Activated naive CD8-positive, alpha-beta T cell treated with anti-CD3 and anti-CD28 coated beads for 36 hours (primary cell): Measurements from ENCODE around the gene TP63. TPM values are rescaled to one million over a fixed set of nuclear protein-coding genes. Genes with fewer than 3 reads are reported as not detected.
"Not testable (repeated sequence)": the region's sequence is repeated elsewhere in the genome, so short reads cannot be mapped to it uniquely, and the experiment has no call there.

Experiments
- DNase-seq: peaks from one replicate; pipeline ENCODE4 v3.0.0; 2021
- H3K27ac Mint-ChIP-seq: one replicate; pipeline ENCODE4 v1.8.0; 2022; ENCODE audit warnings: mild to moderate bottlenecking, moderate library complexity, mixed read lengths
- H3K27me3 Mint-ChIP-seq: one replicate; pipeline ENCODE4 v1.8.0; 2022; ENCODE audit warnings: mild to moderate bottlenecking, mixed read lengths
- H3K36me3 Mint-ChIP-seq: one replicate; pipeline ENCODE4 v1.8.0; 2021; ENCODE audit warnings: mild to moderate bottlenecking, mixed read lengths
- H3K4me1 Mint-ChIP-seq: one replicate; pipeline ENCODE4 v1.8.0; 2021; ENCODE audit warnings: mixed read lengths
- H3K4me3 Mint-ChIP-seq: one replicate; pipeline ENCODE4 v1.8.0; 2022; ENCODE audit warnings: mild to moderate bottlenecking, moderate library complexity, mixed read lengths
- H3K9me3 Mint-ChIP-seq: one replicate; pipeline ENCODE4 v1.8.0; 2022; ENCODE audit warnings: mixed read lengths
- total RNA-seq, 2 experiments: library from RNA; stranded (reverse); gene quantifications; one replicate each; pipeline ENCODE4 v1.2.3, GENCODE V29; 2021

The TP63 gene
- total RNA-seq, 2 experiments from 2014 or later: not detected

DNA sequence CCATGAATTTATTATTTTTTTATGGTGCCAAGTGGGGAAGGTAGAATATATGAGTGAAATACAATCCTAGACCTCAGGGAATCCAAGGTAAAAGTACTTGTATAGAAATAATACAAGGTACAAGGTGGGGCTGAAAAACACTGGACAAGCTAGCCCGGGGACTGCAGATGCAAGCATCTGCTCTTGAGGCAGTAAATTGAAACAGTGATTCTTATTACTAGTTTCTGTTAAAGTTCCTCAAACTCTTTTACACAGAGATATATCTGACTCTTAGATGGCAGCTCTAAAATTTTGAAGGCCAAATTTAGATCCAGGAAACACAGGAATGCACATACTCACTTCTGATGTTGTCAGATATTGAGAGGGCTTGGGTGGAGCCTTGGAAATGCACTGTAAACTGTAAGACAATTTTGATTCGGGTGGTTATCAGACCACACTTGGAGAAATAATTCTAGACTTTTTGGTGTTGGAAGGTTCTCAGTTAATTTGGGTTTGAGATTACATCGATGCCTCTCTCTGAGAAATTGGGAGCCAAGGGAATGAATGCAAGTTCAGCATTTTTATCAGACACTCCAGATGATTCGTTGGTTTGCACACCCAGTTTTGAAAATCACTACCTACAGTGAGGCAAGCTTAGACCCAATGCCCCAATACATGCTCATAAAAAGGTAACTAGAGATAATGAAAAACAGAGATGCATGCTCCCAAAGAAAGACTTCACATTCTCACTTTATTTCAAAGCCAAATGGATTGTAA is 7.3 kb downstream of the TP63 start:
- no peak overlapping the region for H3K4me3 Mint-ChIP-seq
- no peak overlapping the region for H3K27ac Mint-ChIP-seq
- no peaks in the 10 kb centered on the region for H3K36me3 Mint-ChIP-seq
- DNase-seq: no peak
- no peaks in the 10 kb centered on the region for H3K27me3 Mint-ChIP-seq
- no peaks in the 10 kb centered on the region for H3K4me1 Mint-ChIP-seq
- H3K9me3 Mint-ChIP-seq: no peaks in the 10 kb centered on the region

DNA sequence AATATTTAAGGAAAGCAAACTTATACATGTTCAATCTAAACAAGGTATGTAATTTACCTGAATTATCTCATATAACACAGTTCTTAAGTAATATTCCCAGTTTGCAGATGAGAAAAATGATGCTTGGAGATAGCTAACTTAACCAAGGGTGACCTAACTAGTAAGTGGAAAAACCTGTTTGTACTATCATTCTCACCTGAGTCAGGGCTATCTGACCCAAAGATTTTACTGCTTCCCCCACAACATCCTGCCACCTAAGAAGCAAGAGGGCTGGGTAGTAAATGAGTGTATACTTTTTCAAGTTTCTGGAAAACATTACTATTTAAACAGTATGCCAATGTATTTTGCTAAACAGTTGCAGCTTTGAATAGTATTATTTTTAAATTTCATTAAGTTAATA is 10.6 kb downstream of the TP63 start:
- Mint-ChIP-seq H3K27me3 (no peaks in the 10 kb centered on the region), H3K9me3 (no peaks in the 10 kb centered on the region), H3K36me3 (no peaks in the 10 kb centered on the region), H3K27ac (no peak overlapping the region), H3K4me1 (no peaks in the 10 kb centered on the region), H3K4me3 (no peak overlapping the region)
- no peak for DNase-seq

DNA sequence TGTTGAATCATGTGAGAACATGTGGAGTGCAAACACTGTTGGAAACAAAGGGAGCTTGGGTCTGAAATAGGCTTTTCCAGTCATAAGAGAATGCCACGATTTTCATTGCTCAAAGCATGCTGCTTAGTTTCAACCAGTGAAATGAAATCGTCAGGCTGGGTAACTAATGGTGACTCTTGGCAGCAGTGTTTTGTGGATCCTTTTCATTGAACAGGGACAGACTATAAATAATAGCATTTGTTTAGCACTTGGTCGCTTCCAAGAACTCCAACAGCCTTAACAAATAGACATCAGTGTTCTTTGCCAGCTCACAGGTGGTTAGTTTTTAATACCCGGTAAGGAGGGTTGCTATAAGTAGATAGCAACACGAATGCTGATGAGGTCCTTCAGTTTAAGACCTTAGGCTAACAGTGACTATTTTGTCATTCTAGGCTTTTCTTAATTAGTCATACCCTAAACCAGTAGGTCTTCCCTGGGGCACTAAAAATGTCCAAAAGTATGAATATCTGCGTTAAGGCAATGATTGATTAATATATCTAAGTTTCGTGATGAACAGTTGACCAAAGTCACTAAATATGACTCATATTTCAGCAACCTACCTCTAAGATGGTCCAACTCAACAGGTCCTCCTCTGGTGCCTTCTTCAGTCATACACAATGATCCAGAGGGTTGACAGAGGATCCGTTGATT is 15.8 kb downstream of the TP63 start:
- no peaks in the 10 kb centered on the region for H3K27me3 Mint-ChIP-seq
- no peaks in the 10 kb centered on the region for H3K4me1 Mint-ChIP-seq
- H3K36me3 Mint-ChIP-seq: no peaks in the 10 kb centered on the region

DNA sequence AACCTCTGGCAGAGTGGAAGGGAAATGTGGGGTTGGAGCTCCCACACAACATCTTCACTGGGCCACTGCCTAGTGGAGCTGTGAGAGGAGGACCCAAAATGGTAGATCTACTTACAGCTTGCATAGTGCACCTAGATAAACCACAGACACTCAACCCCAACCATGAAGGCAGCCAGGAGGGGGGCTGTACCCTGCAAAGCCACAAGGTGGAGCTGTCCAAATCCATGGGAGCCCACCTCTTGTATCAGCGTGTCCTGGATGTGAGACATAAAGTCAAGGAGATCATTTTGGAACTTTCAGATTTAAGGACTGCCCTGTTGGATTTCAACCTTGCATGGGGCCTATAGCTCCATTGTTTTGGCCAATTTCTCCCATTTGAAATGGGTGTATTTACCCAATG is 20.9 kb downstream of the TP63 start:
- no peak for DNase-seq
- H3K36me3 Mint-ChIP-seq: no peaks in the 10 kb centered on the region
- H3K27ac Mint-ChIP-seq: no peak overlapping the region
- no peaks in the 10 kb centered on the region for H3K4me1 Mint-ChIP-seq
- no peaks in the 10 kb centered on the region for H3K27me3 Mint-ChIP-seq
- peaks cover 15% of the 10 kb centered on the region for H3K9me3 Mint-ChIP-seq
- no peak overlapping the region for H3K4me3 Mint-ChIP-seq

More for the DNA sequence above, 15.8 kb downstream of the TP63 start:
- Mint-ChIP-seq H3K27ac (no peak overlapping the region), H3K4me3 (no peak overlapping the region), H3K9me3 (no peaks in the 10 kb centered on the region)
- DNase-seq: no peak

DNA sequence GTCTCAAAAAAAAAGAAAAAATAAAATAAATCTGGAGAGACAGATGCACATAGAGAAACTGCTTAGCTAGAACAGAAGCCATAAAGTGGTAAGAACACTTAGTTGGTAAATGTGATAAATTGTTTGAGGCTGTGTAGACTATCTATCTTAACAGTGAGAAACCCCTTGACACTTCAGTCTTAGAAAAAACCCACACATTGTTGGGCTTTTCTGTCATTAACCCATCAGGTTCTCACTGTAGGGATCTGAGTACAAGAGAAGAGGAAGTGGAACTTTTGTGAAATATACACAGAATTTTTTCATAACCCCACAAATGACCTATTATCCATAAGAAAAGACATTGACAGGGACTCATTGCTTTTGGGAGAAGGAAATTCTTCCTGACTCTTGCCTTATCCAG is 24.4 kb downstream of the TP63 start:
- no peak for DNase-seq
- Mint-ChIP-seq H3K9me3 (peaks cover 15% of the 10 kb centered on the region), H3K4me1 (no peaks in the 10 kb centered on the region), H3K4me3 (no peak overlapping the region), H3K27ac (no peak overlapping the region), H3K27me3 (no peaks in the 10 kb centered on the region), H3K36me3 (no peaks in the 10 kb centered on the region)

DNA sequence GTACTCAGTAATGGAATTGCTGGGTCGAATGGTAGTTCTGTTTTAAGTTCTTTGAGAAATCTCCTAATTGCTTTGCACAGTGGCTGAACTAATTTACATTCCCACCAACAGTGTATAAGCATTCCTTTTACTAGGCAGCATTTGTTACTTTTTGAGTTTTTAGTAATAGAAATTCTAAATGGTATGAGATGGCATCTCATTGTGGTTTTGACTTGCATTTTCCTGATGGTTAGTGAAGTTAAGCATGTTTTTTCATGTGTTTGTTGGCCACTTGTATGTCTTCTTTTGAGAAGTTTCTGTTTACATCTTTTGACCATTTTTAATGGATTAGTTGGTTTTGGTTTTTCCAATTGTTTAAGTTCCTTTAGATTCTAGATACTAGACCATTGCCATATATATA is 28.4 kb downstream of the TP63 start:
- H3K36me3 Mint-ChIP-seq: no peaks in the 10 kb centered on the region
- H3K4me3 Mint-ChIP-seq: no peak overlapping the region
- no peak for DNase-seq
- no peaks in the 10 kb centered on the region for H3K27me3 Mint-ChIP-seq
- H3K9me3 Mint-ChIP-seq: peaks cover 15% of the 10 kb centered on the region
- H3K4me1 Mint-ChIP-seq: no peaks in the 10 kb centered on the region
- H3K27ac Mint-ChIP-seq: no peak overlapping the region

DNA sequence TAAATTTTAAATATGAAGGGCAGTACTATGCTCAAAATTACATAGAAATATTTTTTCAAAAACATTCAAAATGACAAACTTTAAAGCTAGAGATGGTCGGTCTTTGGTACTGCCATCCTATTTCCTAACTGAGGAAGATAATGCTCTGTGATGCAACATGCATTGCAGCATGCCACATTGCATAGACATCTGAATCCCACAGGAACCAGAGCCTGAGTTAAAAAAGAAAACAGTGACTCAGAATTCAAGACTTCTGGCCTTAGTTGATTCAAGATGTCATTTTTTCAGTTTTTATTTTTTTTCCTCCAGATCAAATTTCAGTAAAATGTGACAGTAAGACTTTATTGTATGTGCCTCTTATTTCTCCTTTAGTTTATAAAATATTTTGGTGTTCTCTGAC is 33.1 kb downstream of the TP63 start:
- no peak for DNase-seq
- H3K27me3 Mint-ChIP-seq: no peaks in the 10 kb centered on the region
- H3K4me3 Mint-ChIP-seq: no peak overlapping the region
- H3K27ac Mint-ChIP-seq: no peak overlapping the region
- no peaks in the 10 kb centered on the region for H3K4me1 Mint-ChIP-seq
- no peaks in the 10 kb centered on the region for H3K36me3 Mint-ChIP-seq
- no peaks in the 10 kb centered on the region for H3K9me3 Mint-ChIP-seq

DNA sequence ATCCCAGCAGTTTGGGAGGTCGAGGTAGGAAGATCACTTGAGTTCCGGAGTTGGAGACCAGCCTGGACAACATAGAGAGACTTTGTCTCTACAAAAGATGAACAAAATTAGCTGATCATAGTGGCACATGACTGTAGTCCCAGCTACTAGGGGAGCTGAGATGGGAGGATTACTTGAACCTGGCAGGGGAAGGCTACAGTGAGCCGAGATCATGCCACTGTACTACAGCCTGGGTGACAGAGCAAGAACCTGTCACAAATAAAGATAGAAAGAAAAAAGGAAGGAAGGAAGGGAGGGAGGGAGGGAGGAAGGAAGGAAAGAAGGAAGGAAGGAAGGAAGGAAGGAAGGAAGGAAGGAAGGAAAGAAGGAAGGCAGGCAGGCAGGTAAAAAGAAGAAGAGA is 41.2 kb downstream of the TP63 start:
- not testable (repeated sequence) for H3K4me1 Mint-ChIP-seq, DNase-seq, H3K4me3 Mint-ChIP-seq, H3K9me3 Mint-ChIP-seq, H3K27ac Mint-ChIP-seq, H3K27me3 Mint-ChIP-seq, H3K36me3 Mint-ChIP-seq

DNA sequence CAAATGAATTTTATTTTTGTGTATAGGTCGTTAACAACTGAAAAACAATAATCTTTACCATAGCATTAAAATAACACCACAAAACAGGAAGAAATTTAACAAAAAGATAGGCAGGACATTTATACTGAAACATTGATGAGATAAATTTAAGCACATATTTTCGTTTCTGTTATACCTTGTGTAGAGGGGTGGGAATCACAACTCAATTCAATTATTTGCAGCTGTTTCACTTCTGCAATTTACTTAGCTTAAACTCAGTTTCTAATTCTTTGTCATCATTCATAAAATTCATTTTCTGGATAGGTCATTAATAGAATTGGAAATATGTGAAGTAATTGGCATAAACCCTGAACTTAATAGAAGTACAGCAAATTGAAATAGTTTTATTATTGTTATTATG is 42.3 kb downstream of the TP63 start:
- Mint-ChIP-seq H3K27me3 (no peaks in the 10 kb centered on the region), H3K27ac (no peak overlapping the region), H3K9me3 (peaks cover 6% of the 10 kb centered on the region), H3K36me3 (peaks cover 2% of the 10 kb centered on the region), H3K4me1 (no peaks in the 10 kb centered on the region), H3K4me3 (no peak overlapping the region)
- DNase-seq: no peak

DNA sequence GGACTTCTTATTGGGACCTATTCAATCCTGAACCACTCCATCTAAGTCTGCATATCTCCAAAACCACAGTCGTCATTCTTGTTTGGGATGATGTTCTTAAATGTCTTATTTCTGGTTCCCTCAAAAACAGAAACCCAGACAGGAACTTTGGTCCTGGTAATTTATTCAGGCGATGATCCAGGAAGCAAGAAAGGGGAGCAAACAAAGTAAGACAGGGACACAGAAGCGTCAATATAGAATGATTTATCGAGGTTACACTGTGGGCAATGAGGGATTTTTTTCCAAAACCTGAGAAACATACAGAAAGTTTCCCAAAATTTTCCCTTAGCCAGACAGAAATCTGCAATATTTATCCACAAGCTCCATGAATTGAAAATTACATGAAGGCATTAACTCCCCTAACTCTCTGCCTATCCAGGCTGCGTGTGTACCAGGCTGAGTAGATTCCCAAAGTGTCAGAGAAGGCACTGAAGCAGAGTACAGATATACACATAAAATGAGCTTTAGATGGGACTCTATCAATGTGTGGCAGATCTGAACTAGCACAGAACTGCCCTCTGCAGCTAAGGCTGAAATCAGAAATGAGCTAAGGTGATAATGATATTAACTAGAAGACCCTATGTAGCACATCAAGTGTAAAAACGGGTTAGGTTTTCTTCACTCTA is 43.2 kb downstream of the TP63 start:
- no peak for DNase-seq
- H3K27ac Mint-ChIP-seq: no peak overlapping the region
- no peak overlapping the region for H3K4me3 Mint-ChIP-seq
- no peaks in the 10 kb centered on the region for H3K4me1 Mint-ChIP-seq
- peaks cover 2% of the 10 kb centered on the region for H3K36me3 Mint-ChIP-seq
- H3K9me3 Mint-ChIP-seq: peaks cover 11% of the 10 kb centered on the region
- H3K27me3 Mint-ChIP-seq: no peaks in the 10 kb centered on the region

DNA sequence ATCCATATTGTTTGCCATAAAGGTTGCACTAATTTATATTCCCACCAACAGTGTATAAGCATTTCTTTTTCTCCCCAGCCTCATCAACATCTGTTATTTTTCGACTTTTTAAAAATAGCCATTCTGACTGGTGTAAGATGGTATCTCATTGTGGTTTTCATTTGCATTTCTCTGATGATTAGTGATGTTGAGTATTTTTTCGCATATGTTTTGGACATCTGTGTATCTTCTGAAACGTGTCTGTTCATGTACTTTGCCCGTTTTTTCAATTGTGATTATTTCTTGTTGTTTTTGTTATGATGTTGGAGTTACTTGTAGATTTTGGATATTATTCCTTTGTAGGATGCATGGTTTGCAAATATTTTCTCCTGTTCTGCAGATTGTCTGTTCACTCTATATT is 46.5 kb downstream of the TP63 start:
- no peak overlapping the region for H3K27ac Mint-ChIP-seq
- H3K27me3 Mint-ChIP-seq: no peaks in the 10 kb centered on the region

DNA sequence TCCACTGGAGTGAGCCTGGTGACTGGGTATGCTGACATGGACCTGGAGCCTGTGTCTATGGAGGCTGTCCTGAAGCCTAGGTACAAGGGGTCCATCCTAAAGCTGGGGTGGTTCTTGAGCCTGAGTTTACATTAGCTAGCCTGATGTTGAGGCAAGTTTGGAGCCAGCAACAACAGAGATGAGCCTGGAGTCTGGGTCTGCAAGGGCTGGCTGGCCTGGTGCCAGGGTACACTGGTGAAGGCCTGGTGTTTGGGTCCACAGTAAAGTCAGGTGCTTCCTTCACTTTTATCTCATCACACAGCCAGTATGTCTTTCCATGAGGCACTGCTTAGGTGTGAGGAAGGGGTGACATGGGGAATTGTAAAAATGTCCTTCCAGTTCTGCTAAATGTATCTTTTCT is 49.5 kb downstream of the TP63 start:
- Mint-ChIP-seq H3K36me3 (peaks cover 2% of the 10 kb centered on the region), H3K4me3 (no peak overlapping the region), H3K9me3 (peaks cover 10% of the 10 kb centered on the region), H3K27ac (no peak overlapping the region), H3K27me3 (no peaks in the 10 kb centered on the region), H3K4me1 (peaks cover 11% of the 10 kb centered on the region)
- no peak for DNase-seq

More for the DNA sequence above, 46.5 kb downstream of the TP63 start:
- Mint-ChIP-seq H3K36me3 (peaks cover 2% of the 10 kb centered on the region), H3K4me1 (no peaks in the 10 kb centered on the region), H3K9me3 (peaks cover 10% of the 10 kb centered on the region), H3K4me3 (no peak overlapping the region)
- DNase-seq: no peak

DNA sequence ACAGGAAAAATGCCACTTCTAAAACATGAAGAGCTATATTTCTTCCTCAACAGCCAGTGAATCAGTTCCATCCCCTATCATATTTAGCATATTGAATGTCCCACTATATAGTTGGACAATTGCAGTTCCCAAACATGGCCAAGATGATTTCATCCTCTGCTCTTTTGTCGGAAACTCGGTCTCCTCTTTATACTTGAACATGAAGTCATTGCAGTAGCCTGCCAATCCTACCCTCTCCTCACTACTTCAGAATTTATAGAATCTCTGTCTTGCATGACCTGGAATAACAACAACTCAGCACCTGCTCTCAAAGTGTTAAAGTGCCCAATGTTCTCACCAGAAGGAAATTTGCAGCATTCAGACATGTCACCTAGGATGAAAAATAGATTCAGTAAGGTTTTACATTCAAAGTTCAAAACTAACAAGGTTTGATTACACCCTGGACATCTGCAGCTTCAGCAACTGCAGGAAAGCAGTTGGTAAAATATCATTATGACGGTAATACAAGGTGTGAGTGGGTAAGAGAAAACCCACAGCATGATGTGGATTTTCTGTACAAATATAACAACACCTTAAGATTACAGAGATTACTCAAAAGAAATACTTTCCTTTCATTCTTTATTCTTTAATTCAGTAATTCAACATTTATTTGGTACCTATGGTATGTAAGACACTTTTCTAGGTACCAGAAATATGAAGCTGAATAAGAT is 52.5 kb downstream of the TP63 start:
- Mint-ChIP-seq H3K9me3 (peaks cover 6% of the 10 kb centered on the region), H3K27ac (no peak overlapping the region), H3K4me1 (peaks cover 15% of the 10 kb centered on the region), H3K27me3 (no peaks in the 10 kb centered on the region), H3K4me3 (no peak overlapping the region), H3K36me3 (no peaks in the 10 kb centered on the region)
- no peak for DNase-seq

DNA sequence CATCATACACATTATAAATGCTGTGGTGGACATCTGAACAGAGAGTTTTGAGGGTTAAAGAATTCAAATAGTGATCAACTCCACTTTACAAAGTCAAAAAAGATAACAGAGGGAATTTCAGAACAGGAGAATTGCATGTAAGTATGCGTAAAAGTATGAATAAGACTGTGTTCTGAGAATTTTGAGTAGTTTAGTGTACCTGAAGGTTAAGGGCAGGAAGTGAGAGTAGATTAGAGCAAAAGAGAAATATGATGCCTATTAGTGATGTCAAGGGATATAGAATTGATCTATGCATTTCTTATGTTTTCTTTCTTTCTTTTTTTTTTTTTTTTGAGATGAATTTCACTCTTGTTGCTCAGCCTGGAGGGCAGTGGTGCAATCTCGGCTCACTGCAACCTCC is 53.1 kb downstream of the TP63 start:
- peaks cover 15% of the 10 kb centered on the region for H3K4me1 Mint-ChIP-seq
- no peaks in the 10 kb centered on the region for H3K27me3 Mint-ChIP-seq
- H3K9me3 Mint-ChIP-seq: peaks cover 3% of the 10 kb centered on the region
- DNase-seq: no peak
- H3K4me3 Mint-ChIP-seq: no peak overlapping the region
- H3K36me3 Mint-ChIP-seq: no peaks in the 10 kb centered on the region
- H3K27ac Mint-ChIP-seq: no peak overlapping the region

DNA sequence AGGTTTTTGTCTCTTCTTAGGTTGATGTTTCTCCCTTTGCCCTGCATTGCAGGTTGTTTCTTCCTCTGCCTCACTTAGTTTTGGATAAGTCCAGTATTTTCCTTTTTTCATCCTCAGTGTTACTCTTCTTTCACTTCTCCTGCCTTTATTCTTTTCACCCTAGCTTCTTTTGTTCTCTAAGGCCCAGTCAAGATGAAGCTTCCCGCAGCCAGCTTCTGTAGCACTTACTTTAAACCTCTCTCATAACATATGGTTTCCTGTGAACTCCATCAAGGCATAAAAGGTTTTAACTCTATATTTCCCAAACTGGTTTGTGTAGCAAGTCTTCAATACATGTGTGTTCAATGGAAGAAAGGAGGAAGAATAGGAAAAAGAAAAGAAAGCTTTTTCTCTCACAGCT is 54.1 kb downstream of the TP63 start:
- no peak overlapping the region for H3K27ac Mint-ChIP-seq
- H3K27me3 Mint-ChIP-seq: no peaks in the 10 kb centered on the region
- no peak for DNase-seq
- H3K4me3 Mint-ChIP-seq: no peak overlapping the region
- peaks cover 2% of the 10 kb centered on the region for H3K9me3 Mint-ChIP-seq
- no peaks in the 10 kb centered on the region for H3K36me3 Mint-ChIP-seq
- peaks cover 15% of the 10 kb centered on the region for H3K4me1 Mint-ChIP-seq
